Measurements from ENCODE around the gene PSEN1.

Gene PSEN1

GRCh38 chr14:73242357-73242901, 106.1 kb downstream of the PSEN1 start:
- DNase-seq, result no peak

DNA sequence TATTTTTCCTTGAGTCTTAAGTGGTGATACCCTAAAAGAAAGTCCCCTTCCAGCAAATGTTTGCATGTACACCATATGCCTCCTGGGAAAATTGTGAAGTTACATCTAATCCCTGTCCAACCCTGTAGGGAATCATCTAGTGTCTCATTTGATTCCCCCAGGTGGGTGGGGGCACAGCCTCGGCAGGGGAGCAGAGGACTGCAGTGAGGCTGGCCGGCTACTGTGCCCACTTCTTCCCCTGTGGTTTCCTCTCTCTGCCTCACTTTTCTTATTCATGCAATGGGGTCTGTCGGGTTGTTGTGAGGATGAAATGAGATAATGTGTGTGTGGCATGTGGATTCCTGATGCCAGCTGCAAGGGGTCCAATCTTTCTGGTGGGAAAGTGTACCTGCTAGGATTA, 107.0 kb downstream of the PSEN1 start:
- no peak for DNase-seq

DNA sequence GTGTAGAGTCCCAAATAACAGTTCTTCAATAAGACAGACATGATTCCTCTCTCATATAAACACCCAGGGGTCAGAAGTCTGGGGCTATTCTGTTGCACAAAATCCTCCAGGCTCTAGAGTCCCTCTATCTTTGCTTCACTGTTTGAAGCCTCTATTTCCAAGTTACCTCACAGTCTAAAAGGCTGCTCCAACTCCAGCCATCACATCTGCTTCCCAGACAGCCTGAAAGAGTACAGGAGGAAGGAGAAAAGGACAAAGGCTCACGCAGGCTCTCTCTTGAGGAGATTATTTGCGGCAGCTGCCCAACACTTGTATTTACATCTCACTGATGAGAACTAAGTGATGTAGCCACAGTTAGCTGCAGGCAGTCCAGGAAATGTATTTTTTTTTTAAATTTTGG, 107.4 kb downstream of the PSEN1 start:
- DNase-seq, result no peak

DNA sequence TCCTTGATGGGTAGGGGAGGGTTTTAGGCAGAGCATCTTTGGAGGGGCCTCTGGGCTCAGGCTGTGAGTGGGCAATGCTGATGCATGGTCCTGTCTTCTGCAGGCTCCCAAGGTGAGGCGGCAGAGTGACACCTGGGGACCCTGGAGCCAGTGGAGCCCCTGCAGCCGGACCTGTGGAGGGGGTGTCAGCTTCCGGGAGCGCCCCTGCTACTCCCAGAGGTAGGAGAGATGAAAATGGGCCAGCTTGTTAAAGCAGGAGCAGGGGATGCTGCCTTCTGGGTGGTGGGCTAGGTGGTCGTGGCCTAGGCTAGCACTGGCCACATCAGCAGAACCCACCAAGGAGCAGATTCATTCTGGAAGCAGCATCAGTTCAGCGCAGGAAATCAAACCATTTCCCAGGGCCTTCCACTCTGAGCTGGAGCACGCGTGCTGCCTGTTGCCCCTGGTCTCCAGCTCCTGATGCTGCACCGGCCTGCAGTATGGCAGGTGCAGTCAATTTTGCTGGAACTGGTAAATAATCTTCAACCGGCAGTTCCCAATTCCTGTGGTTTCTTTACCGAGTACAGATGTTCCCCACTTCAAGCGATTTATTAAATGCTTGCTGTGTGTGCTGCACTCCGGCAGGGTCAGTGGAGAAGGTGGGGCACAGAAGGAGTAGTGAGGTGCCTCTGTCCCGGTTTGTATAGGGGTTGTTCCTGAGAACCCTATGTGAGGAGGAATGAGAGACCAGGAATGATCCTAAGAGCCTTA, 108.4 kb downstream of the PSEN1 start:
- peak; percentile 40 for DNase-seq

DNA sequence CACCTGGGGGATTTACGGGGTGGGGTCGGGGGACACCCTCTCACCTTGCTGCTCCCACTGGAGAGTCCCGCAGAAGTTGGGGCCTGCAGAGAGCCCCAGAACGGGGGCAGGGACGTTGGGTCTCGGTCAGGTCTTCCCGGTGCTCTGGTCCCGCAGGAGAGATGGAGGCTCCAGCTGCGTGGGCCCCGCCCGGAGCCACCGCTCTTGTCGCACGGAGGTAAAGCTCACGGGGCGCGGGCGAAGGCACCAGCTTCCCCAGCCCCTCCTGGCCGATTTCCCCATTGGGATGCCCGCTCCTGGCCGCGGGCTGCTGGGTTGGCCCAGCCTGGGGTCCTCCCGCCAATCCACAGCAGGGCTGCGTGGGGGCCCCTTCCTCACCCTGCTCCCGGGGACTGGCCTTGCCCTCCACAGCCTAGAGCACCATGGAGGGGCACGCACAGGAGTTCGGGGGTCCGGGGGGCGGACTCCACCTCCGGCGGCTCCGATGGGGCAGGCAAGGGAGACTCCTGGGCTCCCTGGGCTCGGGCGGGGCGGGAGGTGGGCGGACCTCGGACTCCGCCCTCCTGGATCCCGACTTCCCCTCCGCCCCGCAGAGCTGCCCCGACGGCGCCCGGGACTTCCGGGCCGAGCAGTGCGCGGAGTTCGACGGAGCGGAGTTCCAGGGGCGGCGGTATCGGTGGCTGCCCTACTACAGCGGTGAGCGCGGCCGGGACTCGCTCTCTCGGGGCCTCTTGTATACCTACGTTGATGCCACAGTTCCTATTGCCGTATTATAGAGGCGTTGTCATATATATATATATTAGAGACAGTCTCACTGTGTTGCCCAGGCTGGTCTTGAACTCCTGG, 109.4 kb downstream of the PSEN1 start:
- DNase-seq, result peak; percentile 74

- DNase-seq, result no peak
Observed at GRCh38 chr14:73246387-73247150, 110.3 kb downstream of the PSEN1 start.

DNA sequence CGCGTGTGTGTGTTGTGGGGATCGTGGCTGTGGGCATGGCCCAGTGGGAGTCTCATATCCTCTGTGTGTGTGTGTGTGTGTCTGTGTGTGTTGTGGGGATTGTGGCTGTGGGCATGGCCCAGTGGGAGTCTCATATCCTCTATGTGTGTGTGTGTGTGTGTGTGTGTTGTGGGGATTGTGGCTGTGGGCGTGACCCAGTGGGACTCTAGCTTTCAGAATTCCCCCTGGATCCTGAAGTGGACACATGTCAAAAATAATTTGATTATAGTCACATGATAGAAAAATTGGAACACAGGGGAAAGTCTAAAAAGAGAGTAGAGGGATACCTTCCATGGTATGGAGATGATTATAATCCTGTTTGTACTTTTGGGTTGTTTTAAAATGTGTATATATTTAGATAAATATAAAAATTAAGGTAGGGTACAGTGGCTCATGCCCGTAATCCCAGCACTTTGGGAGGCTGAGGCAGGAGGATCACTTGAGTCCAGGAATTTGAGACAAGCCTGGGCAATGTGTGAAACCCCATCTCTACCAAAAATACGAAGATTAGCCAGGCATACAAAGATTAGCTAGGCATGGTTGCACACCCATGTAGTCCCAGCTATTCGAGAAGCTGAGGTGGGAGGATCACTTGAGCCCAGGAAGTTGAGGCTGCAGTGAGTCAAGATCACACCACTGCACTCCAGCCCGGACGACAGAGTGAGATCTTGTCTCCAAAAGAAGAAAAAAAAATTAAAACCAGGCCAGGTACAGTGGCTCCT, 112.0 kb downstream of the PSEN1 start:
- DNase-seq, result no peak

- DNase-seq, result no peak
Observed at GRCh38 chr14:73249108-73249507, 112.8 kb downstream of the PSEN1 start.

GRCh38 chr14:73249564-73250316, 113.4 kb downstream of the PSEN1 start:
- DNase-seq, result no peak

- DNase-seq, result no peak
Observed at GRCh38 chr14:73250317-73250713, 114.0 kb downstream of the PSEN1 start.

DNA sequence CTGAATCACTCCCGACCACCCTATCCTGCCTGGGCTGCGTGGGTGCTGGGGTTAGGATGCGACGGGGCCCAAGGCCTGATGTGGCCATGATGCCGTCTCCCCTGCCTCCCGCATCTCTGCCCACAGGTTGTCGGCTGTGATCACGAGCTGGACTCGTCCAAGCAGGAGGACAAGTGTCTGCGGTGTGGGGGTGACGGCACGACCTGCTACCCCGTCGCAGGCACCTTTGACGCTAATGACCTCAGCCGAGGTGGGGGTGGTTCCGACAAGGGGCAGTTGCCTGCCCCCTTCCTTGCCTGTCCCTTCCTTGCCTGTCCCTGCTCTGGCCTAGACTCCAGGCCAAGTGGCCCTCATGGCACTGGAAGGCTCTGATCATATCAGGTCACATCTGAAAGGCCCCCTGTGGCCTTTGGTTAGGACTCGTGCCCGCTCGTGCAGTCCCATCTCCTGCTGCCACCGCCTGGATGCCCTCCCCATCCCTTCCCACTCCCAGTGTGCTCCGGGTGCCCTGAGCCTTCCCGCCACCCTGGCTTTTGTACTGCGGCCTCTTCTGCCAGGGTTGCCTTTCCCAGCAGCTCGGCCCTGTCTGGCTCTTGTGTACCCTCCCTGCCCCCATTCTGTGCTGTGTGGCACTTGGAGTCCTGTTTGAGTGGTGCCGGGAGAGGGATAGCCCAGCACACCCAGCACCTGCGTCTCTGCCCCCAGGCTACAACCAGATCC, 114.6 kb downstream of the PSEN1 start:
- no peak for DNase-seq

DNA sequence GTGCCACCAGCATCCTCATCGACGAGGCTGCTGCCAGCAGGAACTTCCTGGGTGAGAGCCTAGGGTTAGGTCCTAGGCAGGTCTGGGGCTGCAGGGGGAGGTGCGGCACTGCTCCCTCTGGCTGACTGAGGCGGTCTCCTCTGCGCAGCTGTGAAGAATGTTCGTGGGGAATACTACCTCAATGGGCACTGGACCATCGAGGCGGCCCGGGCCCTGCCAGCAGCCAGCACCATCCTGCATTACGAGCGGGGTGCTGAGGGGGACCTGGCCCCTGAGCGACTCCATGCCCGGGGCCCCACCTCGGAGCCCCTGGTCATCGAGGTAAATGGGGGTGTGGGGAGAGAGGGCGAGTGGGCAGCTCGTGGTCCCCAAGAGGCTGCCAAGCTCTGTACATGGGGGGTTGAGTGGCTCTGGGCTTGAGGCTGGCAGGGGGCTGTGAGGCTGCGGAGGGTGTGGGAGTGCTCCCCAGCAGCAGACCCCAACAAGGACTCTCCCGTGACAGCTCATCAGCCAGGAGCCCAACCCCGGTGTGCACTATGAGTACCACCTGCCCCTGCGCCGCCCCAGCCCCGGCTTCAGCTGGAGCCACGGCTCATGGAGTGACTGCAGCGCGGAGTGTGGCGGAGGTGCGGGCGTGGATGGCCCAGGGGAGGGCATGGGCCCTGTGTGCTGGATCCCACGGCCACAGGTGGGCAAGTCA, 115.4 kb downstream of the PSEN1 start:
- DNase-seq, result no peak

DNA sequence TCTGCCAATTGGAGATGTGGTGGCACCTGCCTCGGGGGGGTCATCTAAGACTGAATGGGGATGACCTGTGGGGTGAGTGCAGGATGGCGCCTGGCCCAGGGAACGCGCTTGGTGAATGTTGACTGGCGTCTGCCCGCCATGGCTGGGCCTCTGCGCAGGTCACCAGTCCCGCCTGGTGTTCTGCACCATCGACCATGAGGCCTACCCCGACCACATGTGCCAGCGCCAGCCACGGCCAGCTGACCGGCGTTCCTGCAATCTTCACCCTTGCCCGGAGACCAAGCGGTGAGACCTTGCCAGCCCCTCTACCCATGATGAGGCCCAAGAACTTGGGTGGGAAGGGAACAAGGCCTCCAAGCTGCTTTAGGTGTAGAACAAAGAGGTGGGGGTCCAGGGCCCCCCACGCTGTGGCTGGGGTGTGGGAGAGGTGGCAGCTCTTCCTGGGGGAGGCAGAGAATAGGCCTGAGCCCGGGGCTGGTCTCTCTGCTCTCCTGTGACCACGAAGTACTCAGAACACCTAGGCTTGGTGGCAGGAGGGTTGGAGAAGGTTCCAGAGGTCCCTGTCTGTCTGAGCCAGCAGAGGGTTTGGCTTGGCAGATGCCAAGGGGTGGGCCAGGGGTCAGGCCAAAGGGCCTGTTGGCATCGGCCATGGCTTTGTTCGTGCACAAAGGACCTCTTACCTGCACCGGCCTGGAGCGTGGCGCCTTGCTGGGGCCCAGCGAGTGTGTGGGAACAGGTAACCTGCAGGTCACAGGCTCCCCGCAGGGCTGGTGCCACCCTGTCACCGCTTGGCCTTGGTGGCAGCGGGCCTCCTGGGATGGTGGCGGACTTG, 116.4 kb downstream of the PSEN1 start:
- DNase-seq, result no peak

DNA sequence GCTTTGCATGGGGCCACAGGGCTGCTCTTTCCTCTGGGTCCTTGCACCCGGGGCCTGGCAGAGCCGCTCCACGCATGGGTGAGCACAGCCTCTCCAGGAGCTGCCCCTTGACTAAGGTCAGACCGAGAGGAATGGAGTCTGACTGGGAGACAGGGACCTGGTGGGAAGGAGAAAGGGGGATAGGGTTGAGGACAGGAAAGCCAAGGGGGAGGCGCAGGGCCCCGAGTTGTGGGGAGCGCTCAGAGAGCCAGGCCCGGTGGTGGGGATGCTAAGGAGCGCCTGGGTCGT, 117.0 kb downstream of the PSEN1 start:
- DNase-seq, result no peak

DNA sequence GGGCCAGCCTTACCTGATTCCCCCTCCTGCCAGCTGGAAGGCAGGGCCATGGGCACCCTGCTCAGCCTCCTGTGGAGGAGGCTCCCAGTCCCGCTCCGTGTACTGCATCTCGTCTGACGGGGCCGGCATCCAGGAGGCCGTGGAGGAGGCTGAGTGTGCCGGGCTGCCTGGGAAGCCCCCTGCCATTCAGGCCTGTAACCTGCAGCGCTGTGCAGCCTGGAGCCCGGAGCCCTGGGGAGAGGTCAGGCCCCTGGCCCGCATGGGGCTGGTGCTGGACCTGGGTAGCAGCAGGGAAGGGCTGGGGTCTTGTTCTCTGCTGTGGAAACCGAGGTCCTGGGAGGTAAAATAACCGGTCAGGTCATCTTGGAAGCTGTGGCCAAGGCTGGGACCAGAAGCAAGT, 117.4 kb downstream of the PSEN1 start:
- DNase-seq, result no peak

DNA sequence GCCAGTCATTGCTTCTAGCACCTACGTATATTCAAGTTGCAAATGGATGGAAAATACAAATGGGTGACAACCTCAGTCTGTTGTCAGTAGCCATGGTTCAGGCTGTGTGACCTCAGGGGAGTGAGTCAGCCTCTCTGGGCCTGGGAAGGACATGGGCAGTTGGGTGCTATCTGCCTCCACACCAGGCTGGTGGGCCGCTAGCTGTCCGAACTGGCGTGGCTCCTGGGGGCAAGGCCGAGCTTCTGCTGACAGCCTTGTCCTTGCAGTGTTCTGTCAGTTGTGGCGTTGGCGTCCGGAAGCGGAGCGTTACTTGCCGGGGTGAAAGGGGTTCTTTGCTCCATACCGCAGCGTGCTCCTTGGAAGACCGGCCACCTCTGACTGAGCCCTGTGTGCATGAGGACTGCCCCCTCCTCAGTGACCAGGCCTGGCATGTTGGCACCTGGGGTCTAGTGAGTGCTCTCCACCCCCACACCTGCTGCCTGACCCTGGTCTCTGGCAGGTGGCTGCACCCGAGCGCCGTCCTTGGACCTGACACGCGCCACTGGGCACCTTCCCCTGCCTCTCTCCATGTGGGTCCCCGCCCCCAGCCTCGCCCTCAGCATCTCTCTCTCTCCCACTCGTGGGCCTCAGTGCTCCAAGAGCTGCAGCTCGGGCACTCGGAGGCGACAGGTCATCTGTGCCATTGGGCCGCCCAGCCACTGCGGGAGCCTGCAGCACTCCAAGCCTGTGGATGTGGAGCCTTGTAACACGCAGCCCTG, 118.1 kb downstream of the PSEN1 start:
- no peak for DNase-seq

DNA sequence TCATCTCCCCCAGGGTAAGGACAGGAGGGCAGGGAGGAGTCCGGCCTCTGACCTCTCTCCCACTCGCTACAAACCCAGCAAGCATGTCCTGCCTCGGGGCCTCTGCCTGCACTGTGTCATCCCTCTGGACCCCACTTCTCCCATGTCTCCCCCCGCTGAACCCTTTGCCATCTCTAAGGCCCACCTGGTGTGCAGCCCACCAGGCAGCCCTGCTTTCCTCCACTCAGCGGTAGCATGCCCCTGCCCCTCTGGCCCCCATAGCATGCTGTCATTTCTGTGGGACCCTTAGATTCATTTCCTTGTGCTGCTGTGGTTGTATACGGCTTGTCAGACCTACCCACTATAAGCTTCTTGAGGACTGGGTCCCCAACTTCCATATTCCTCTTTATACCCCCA, 118.7 kb downstream of the PSEN1 start:
- no peak for DNase-seq

DNA sequence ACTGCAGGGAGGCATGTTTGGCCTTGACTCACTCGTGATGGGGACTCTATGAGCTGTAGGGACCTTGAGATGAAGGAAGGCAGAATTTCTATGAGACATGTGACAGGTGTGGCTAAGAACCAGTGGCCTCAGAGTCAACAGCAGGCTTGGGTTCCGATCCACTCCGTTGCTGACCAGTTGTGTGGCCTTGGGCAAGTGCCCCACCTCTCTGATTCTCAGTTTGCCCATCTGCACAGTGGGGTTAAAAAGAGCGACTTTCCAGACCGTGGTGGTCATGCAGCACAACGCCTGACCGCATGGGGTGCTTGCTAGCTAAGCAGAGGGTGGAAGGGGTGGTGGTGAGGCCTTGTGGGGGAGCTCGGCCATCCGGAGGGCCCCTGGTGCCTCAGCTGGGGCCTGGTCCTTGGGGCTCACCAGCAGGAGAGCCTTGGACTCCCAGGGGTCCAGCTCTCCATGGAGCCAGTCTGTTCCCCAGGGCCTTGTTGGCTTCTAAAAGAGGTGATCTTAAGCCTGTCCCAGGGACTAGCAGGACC, 119.5 kb downstream of the PSEN1 start:
- DNase-seq, result no peak

DNA sequence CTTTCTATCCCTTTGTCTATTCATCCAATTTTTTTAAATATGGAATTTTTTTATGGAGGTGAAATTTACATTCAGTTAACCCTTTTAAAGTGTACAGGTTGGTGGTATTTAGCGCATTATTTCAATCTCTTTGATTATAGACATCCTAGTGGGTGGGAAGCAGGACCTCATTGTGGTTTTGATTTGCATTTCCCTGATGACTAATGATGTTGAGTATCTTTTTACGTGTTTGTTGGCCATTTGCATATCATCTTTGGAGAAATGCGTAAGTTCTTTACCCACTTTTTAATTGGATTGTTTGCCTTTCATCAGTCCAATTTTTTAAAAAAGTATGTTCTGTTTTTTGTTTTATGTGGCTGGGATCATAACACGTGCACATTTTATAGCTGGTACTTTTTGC, 121.8 kb downstream of the PSEN1 start:
- DNase-seq, result no peak
